ENCODE results near the gene RBBP8. TPM values are rescaled to one million over a fixed set of nuclear protein-coding genes. Genes with fewer than 3 reads are reported as not detected.

RBBP8 gene
- total RNA-seq, 1 donor from 2014 or later: 6.7 TPM

- no peaks in the 10 kb centered on the region for H3K4me1 ChIP-seq
- H3K9me3 ChIP-seq (replicated peaks): peaks cover 5% of the 10 kb centered on the region
- TF ChIP-seq CTCF (IDR thresholded peaks at IDR 0.05; ENCODE audit: borderline replicate concordance): no peak
- no peak overlapping the region for H3K27ac ChIP-seq (replicated peaks)
- intact Hi-C loops (cut with micrococcal nuclease): no loop called here
- peaks cover 4% of the 10 kb centered on the region for H3K27me3 ChIP-seq (ENCODE audit: low read depth)
- H3K36me3 ChIP-seq: no peaks in the 10 kb centered on the region
- no peak overlapping the region for H3K4me3 ChIP-seq
- no peak for DNase-seq
Observed at GRCh38 chr18:23038712-23039111, 105.6 kb downstream of the RBBP8 start.

GRCh38 chr18:23042133-23042532, 109.0 kb downstream of the RBBP8 start:
- no peak for TF ChIP-seq CTCF (IDR thresholded peaks at IDR 0.05; ENCODE audit: borderline replicate concordance)
- H3K4me1 ChIP-seq: no peaks in the 10 kb centered on the region
- DNase-seq: no peak
- no peak overlapping the region for H3K27ac ChIP-seq (replicated peaks)
- intact Hi-C loops (cut with micrococcal nuclease): loop anchor here (10.0 kb wide), 1 partner anchor 83 kb away; no protein-coding TSS in a partner anchor
- H3K36me3 ChIP-seq: no peaks in the 10 kb centered on the region
- H3K4me3 ChIP-seq: no peak overlapping the region
- H3K9me3 ChIP-seq (replicated peaks): peaks cover 5% of the 10 kb centered on the region
- peaks cover under 1% of the 10 kb centered on the region for H3K27me3 ChIP-seq (ENCODE audit: low read depth)

GRCh38 chr18:23043803-23044376, 110.8 kb downstream of the RBBP8 start:
- no peaks in the 10 kb centered on the region for H3K36me3 ChIP-seq
- intact Hi-C loops (cut with micrococcal nuclease): loop anchor here (10.0 kb wide), 1 partner anchor 81 kb away; no protein-coding TSS in a partner anchor
- no peak overlapping the region for H3K4me3 ChIP-seq
- H3K27ac ChIP-seq (replicated peaks): no peak overlapping the region
- TF ChIP-seq CTCF (IDR thresholded peaks at IDR 0.05; ENCODE audit: borderline replicate concordance): no peak
- DNase-seq: no peak
- H3K27me3 ChIP-seq (ENCODE audit: low read depth): peaks cover 6% of the 10 kb centered on the region
- H3K4me1 ChIP-seq: no peaks in the 10 kb centered on the region
- peaks cover 5% of the 10 kb centered on the region for H3K9me3 ChIP-seq (replicated peaks)

GRCh38 chr18:23049698-23050373, 116.7 kb downstream of the RBBP8 start:
- Histone ChIP-seq H3K36me3 (no peaks in the 10 kb centered on the region), H3K9me3 (replicated peaks) (no peaks in the 10 kb centered on the region), H3K4me3 (no peak overlapping the region), H3K27me3 (ENCODE audit: low read depth) (peaks cover 62% of the 10 kb centered on the region), H3K27ac (replicated peaks) (no peak overlapping the region), H3K4me1 (no peaks in the 10 kb centered on the region)
- no peak for TF ChIP-seq CTCF (IDR thresholded peaks at IDR 0.05; ENCODE audit: borderline replicate concordance)
- intact Hi-C loops (cut with micrococcal nuclease): loop anchor here (10.0 kb wide), 1 partner anchor 75 kb away; no protein-coding TSS in a partner anchor
- DNase-seq: no peak

- Histone ChIP-seq H3K4me1 (no peaks in the 10 kb centered on the region), H3K9me3 (replicated peaks) (no peaks in the 10 kb centered on the region), H3K27me3 (ENCODE audit: low read depth) (peaks cover 95% of the 10 kb centered on the region), H3K4me3 (no peak overlapping the region), H3K27ac (replicated peaks) (no peak overlapping the region), H3K36me3 (no peaks in the 10 kb centered on the region)
- DNase-seq: no peak
- no peak for TF ChIP-seq CTCF (IDR thresholded peaks at IDR 0.05; ENCODE audit: borderline replicate concordance)
- intact Hi-C loops (cut with micrococcal nuclease): no loop called here
Observed at GRCh38 chr18:23053776-23054457, 120.8 kb downstream of the RBBP8 start.
